Activated CD8-positive, alpha-beta T cell treated with anti-CD3 and anti-CD28 coated beads for 36 hours (primary cell): ENCODE measurements around the gene MFAP3L. TPM values are rescaled to one million over a fixed set of nuclear protein-coding genes. Genes with fewer than 3 reads are reported as not detected.

Source experiments
- ATAC-seq: fragments of 200-7000 bp; cut with Tn5 transposase; one replicate; pipeline ENCODE4 v1.10.0; 2021; ENCODE audit warnings: mild to moderate bottlenecking, moderate library complexity
- CTCF ChIA-PET: fragments of 350-600 bp; sonication (Branson Sonifier 250); formaldehyde crosslinking; loops from one replicate; lab custom pipeline; 2021; ENCODE audit warnings: antibody characterized with exemption; lab: Charles Lee
- POLR2A ChIA-PET: fragments of 350-600 bp; sonication (Branson Sonifier 250); formaldehyde crosslinking; loops from one replicate; lab custom pipeline; 2021; ENCODE audit warnings: antibody characterized with exemption; lab: Charles Lee
- DNase-seq: peaks from one replicate; pipeline ENCODE4 v3.0.0-alpha.2; 2020
- H3K27ac Mint-ChIP-seq: one replicate; pipeline ENCODE4 v1.8.0; 2021; ENCODE audit warnings: mild to moderate bottlenecking, mixed read lengths
- H3K27me3 Mint-ChIP-seq: one replicate; pipeline ENCODE4 v1.8.0; 2021; ENCODE audit warnings: mixed read lengths
- H3K36me3 Mint-ChIP-seq: one replicate; pipeline ENCODE4 v1.8.0; 2021; ENCODE audit warnings: low read depth, mixed read lengths
- H3K4me1 Mint-ChIP-seq: one replicate; pipeline ENCODE4 v1.8.0; 2021; ENCODE audit warnings: low read depth, mixed read lengths
- H3K4me3 Mint-ChIP-seq: one replicate; pipeline ENCODE4 v1.8.0; 2021; ENCODE audit warnings: mild to moderate bottlenecking, moderate library complexity, mixed read lengths
- H3K9me3 Mint-ChIP-seq: one replicate; pipeline ENCODE4 v1.8.0; 2021; ENCODE audit warnings: mixed read lengths
- CTCF ChIP-seq: fragments of 200-600 bp; IDR thresholded peaks from one replicate; pipeline ENCODE4 v1.8.0; 2022; ENCODE audit warnings: antibody characterized with exemption, mild to moderate bottlenecking
- intact Hi-C: fragments of 100-400 bp; cut with micrococcal nuclease; formaldehyde crosslinking; loops from one replicate; pipeline ENCODE4 v1.10.0; 2022
- total RNA-seq, 2 experiments: library from RNA; stranded (reverse); gene quantifications; one replicate each; pipeline ENCODE4 v1.2.3, GENCODE V29; 2021

Gene MFAP3L
- total RNA-seq, 2 experiments from 2014 or later: 0.68 to 0.85 TPM

GRCh38 chr4:170003071-170004070 lies 22.8 kb downstream of the MFAP3L start:
- ChIA-PET POLR2A (interaction anchor here (0.6 kb wide), 1 partner anchor 353 kb away, joined by 4 read pairs; no protein-coding TSS in a partner anchor), CTCF (interaction anchor here (0.7 kb wide), 1 partner anchor 45 kb away, joined by 4 read pairs; no protein-coding TSS in a partner anchor)
- intact Hi-C loops: no loop called here
- Mint-ChIP-seq H3K4me1 (peaks cover 5% of the 10 kb centered on the region), H3K27ac (no peak overlapping the region), H3K4me3 (no peak overlapping the region), H3K27me3 (peaks cover 2% of the 10 kb centered on the region), H3K9me3 (no peaks in the 10 kb centered on the region), H3K36me3 (no peaks in the 10 kb centered on the region)
- TF ChIP-seq CTCF: no peak
- DNase-seq (no peak), ATAC-seq (no peak)

- H3K9me3 Mint-ChIP-seq: no peaks in the 10 kb centered on the region
- no peak overlapping the region for H3K27ac Mint-ChIP-seq
- intact Hi-C loops: no loop called here
- ChIA-PET POLR2A (no interaction called here), CTCF (no interaction called here)
- H3K4me1 Mint-ChIP-seq: no peaks in the 10 kb centered on the region
- H3K4me3 Mint-ChIP-seq: no peak overlapping the region
- DNase-seq: no peak
- peaks cover 2% of the 10 kb centered on the region for H3K27me3 Mint-ChIP-seq
- TF ChIP-seq CTCF: no peak
- no peaks in the 10 kb centered on the region for H3K36me3 Mint-ChIP-seq
- no peak for ATAC-seq
These were observed 24.4 kb downstream of the MFAP3L start for GRCh38 chr4:170001745-170002267.

- Mint-ChIP-seq H3K4me1 (no peaks in the 10 kb centered on the region), H3K36me3 (no peaks in the 10 kb centered on the region), H3K27ac (no peak overlapping the region), H3K4me3 (no peak overlapping the region), H3K9me3 (no peaks in the 10 kb centered on the region), H3K27me3 (peaks cover 2% of the 10 kb centered on the region)
- intact Hi-C loops: no loop called here
- ChIA-PET POLR2A (no interaction called here), CTCF (no interaction called here)
- DNase-seq: no peak
- ATAC-seq: no peak
- no peak for TF ChIP-seq CTCF
These were observed 25.0 kb downstream of the MFAP3L start for GRCh38 chr4:170001011-170001744.

- CTCF ChIA-PET: interaction anchor here (1.4 kb wide), 1 partner anchor 26 kb away, joined by 3 read pairs; the partner anchor contains the start of gene MFAP3L
- no peak overlapping the region for H3K4me3 Mint-ChIP-seq
- no peaks in the 10 kb centered on the region for H3K36me3 Mint-ChIP-seq
- ATAC-seq (no peak), DNase-seq (no peak)
- no peak for TF ChIP-seq CTCF
- intact Hi-C loops: no loop called here
- H3K27ac Mint-ChIP-seq: no peak overlapping the region
- no peaks in the 10 kb centered on the region for H3K4me1 Mint-ChIP-seq
- POLR2A ChIA-PET: no interaction called here
- H3K9me3 Mint-ChIP-seq: no peaks in the 10 kb centered on the region
- peaks cover 6% of the 10 kb centered on the region for H3K27me3 Mint-ChIP-seq
These were observed 26.3 kb downstream of the MFAP3L start for GRCh38 chr4:169999923-170000322.
